HG03039 (cell line): ENCODE results near the gene KMT2D.

Source experiments
- ATAC-seq: cut with Tn5 transposase; IDR thresholded peaks from one replicate; pipeline ENCODE4 v1.9.1; 2021; ENCODE audit warnings: mild to moderate bottlenecking, moderate library complexity; ENCODE audit not compliant: unreplicated experiment

Gene KMT2D

GRCh38 chr12:49055092-49055491 is 5.5 kb downstream of the KMT2D start:
- no peak for ATAC-seq

GRCh38 chr12:49054524-49054923 is 6.1 kb downstream of the KMT2D start:
- no peak for ATAC-seq

GRCh38 chr12:49054096-49054495 is 6.5 kb downstream of the KMT2D start:
- ATAC-seq, result no peak

- ATAC-seq, result no peak
Observed at GRCh38 chr12:49052451-49053208, 8.0 kb downstream of the KMT2D start.

- no peak for ATAC-seq
Observed at GRCh38 chr12:49051777-49052438, 8.7 kb downstream of the KMT2D start.

GRCh38 chr12:49051373-49051764 is 9.2 kb downstream of the KMT2D start:
- ATAC-seq, result no peak

GRCh38 chr12:49050507-49051372 is 9.9 kb downstream of the KMT2D start:
- ATAC-seq, result no peak

GRCh38 chr12:49049566-49050224 is 10.9 kb downstream of the KMT2D start:
- ATAC-seq, result no peak

- ATAC-seq, result no peak
Observed at GRCh38 chr12:49048953-49049352, 11.6 kb downstream of the KMT2D start.

GRCh38 chr12:49046129-49046895 is 14.3 kb downstream of the KMT2D start:
- no peak for ATAC-seq

- no peak for ATAC-seq
Observed at GRCh38 chr12:49044660-49045059, 15.9 kb downstream of the KMT2D start.

GRCh38 chr12:49043856-49044258 is 16.7 kb downstream of the KMT2D start:
- ATAC-seq, result no peak

- ATAC-seq, result no peak
Observed at GRCh38 chr12:49043241-49043640, 17.4 kb downstream of the KMT2D start.

- no peak for ATAC-seq
Observed at GRCh38 chr12:49041881-49042484, 18.6 kb downstream of the KMT2D start.

- ATAC-seq, result no peak
Observed at GRCh38 chr12:49041036-49041880, 19.3 kb downstream of the KMT2D start.

- no peak for ATAC-seq
Observed at GRCh38 chr12:49040364-49040855, 20.2 kb downstream of the KMT2D start.

- ATAC-seq, result no peak
Observed at GRCh38 chr12:49039421-49040363, 20.9 kb downstream of the KMT2D start.
